ENCODE data around the gene SLC6A3.

The SLC6A3 gene

GRCh38 chr5:1381370-1382247 is 63.6 kb downstream of the SLC6A3 start:
- H3K27me3 ChIP-seq (ENCODE audit: insufficient read depth, poor library complexity, severe bottlenecking), result peaks cover 6% of the 10 kb centered on the region
- no peak for DNase-seq (ENCODE audit: low read depth in 1 of 2, low spot score in 1 of 2)
- no peak for TF ChIP-seq SPI1 (IDR thresholded peaks at IDR 0.05; ENCODE audit: borderline replicate concordance, low read depth)
- no peak for TF ChIP-seq POLR2AphosphoS5 (IDR thresholded peaks at IDR 0.05; ENCODE audit: low read depth)
- no peak for TF ChIP-seq GABPA (IDR thresholded peaks at IDR 0.05; ENCODE audit: low read depth)
- no peak for TF ChIP-seq CTCF (IDR thresholded peaks at IDR 0.05; ENCODE audit: insufficient read depth, low read length)
- no peak for TF ChIP-seq REST (IDR thresholded peaks at IDR 0.05; ENCODE audit: insufficient replicate concordance, low read depth)

GRCh38 chr5:1380910-1381309 is 64.3 kb downstream of the SLC6A3 start:
- TF ChIP-seq POLR2AphosphoS5 (IDR thresholded peaks at IDR 0.05; ENCODE audit: low read depth), result no peak
- no peak for TF ChIP-seq GABPA (IDR thresholded peaks at IDR 0.05; ENCODE audit: low read depth)
- no peak for TF ChIP-seq CTCF (IDR thresholded peaks at IDR 0.05; ENCODE audit: insufficient read depth, low read length)
- no peak overlapping the region for H3K27ac ChIP-seq (replicated peaks)
- no peaks in the 10 kb centered on the region for H3K27me3 ChIP-seq (ENCODE audit: insufficient read depth, poor library complexity, severe bottlenecking)
- DNase-seq (ENCODE audit: low read depth in 1 of 2, low spot score in 1 of 2), result no peak
- H3K4me3 ChIP-seq (replicated peaks; ENCODE audit: insufficient read depth, low read length), result no peak overlapping the region

More at GRCh38 chr5:1381370-1382247, 63.6 kb downstream of the SLC6A3 start:
- H3K4me3 ChIP-seq (replicated peaks; ENCODE audit: insufficient read depth, low read length), result no peak overlapping the region
- no peak overlapping the region for H3K27ac ChIP-seq (replicated peaks)

- no peak for TF ChIP-seq POLR2AphosphoS5 (IDR thresholded peaks at IDR 0.05; ENCODE audit: low read depth)
- no peak for TF ChIP-seq CTCF (IDR thresholded peaks at IDR 0.05; ENCODE audit: insufficient read depth, low read length)
- Histone ChIP-seq H3K27ac (replicated peaks) (no peak overlapping the region), H3K27me3 (ENCODE audit: insufficient read depth, poor library complexity, severe bottlenecking) (no peaks in the 10 kb centered on the region), H3K4me3 (replicated peaks; ENCODE audit: insufficient read depth, low read length) (no peak overlapping the region)
- DNase-seq (ENCODE audit: low read depth in 1 of 2, low spot score in 1 of 2), result peak; percentile 5 to 14
These were observed 65.0 kb downstream of the SLC6A3 start for GRCh38 chr5:1380011-1380817.

- H3K4me3 ChIP-seq (replicated peaks; ENCODE audit: insufficient read depth, low read length), result no peak overlapping the region
- TF ChIP-seq GABPA (IDR thresholded peaks at IDR 0.05; ENCODE audit: low read depth) (no peak), CTCF (IDR thresholded peaks at IDR 0.05; ENCODE audit: insufficient read depth, low read length) (no peak), REST (IDR thresholded peaks at IDR 0.05; ENCODE audit: insufficient replicate concordance, low read depth) (no peak), POLR2AphosphoS5 (IDR thresholded peaks at IDR 0.05; ENCODE audit: low read depth) (no peak), SPI1 (IDR thresholded peaks at IDR 0.05; ENCODE audit: borderline replicate concordance, low read depth) (no peak)
- H3K27me3 ChIP-seq (ENCODE audit: insufficient read depth, poor library complexity, severe bottlenecking), result no peaks in the 10 kb centered on the region
- H3K27ac ChIP-seq (replicated peaks), result no peak overlapping the region
- DNase-seq (ENCODE audit: low read depth in 1 of 2, low spot score in 1 of 2), result no peak
These were observed 66.2 kb downstream of the SLC6A3 start for GRCh38 chr5:1378866-1379659.
